GM11168 (cell line): ENCODE data around the gene PDSS2.
"Not testable (repeated sequence)": the region's sequence is repeated elsewhere in the genome, so short reads cannot be mapped to it uniquely, and the experiment has no call there.

Experiments
- in situ Hi-C: fragments of 300-500 bp; cut with MboI; formaldehyde crosslinking; loops from one replicate; pipeline ENCODE4 v1.12.0; 2022; ENCODE audit warnings: low sequenced_read_pairs; ENCODE audit not compliant: unreplicated experiment

PDSS2 gene

DNA sequence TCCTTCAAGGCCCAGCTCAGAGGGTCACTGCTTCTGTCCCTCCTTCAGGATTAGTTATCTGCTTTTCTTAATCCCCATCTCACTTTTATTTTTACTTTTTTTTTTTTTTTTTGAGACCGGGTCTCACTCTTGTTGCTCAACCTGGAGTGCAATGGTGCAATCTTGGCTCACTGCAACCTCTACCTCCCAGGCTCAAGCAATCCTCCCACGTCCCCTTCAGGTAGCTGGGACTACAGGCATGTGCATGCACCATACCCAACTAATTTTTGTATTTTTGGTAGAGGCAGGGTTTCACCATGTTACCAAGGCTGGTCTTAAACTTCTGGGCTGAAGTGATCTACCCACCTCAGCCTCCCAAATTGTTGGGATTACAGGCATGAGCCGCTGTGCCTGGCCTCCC, 16.5 kb upstream of the PDSS2 start:
- in situ Hi-C loops = not testable (repeated sequence)

DNA sequence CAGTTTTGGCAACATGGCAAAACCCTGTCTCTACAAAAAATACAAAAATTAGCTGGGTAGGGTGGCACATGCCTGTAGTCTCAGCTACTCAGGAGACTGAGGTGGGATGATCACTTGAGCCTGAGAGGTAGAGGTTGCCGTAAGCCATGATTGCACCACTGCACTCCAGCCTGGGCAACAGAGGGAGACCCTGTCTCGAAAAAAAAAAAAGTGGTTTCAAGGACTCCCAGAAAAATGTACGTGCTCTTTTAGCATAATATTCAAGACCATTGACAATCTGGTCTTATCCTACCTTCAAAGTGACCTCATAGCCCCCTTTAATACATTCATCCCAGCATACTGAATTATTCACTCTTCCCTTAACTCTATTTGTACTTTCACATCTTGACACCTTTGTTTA, 16.0 kb upstream of the PDSS2 start:
- in situ Hi-C loops = not testable (repeated sequence)

DNA sequence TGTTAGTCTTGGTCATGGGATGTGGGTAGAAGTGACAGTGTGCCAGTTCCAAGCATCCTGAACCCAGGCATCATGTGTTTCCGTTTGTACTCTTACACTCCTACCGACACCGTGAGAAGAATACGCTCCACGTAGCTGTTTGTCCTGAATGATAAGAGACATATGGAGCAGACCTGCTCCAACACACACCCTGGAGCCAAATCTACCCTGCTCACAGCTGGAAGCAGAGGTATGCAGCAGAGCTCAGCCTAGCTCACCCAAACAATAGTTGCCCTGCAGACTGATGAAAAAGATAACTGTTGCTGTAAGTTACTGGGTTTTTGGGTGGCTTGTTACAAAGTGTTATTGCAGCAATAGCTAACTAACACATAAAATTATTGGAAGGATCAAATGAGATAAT, 14.3 kb upstream of the PDSS2 start:
- in situ Hi-C loops = no loop called here

DNA sequence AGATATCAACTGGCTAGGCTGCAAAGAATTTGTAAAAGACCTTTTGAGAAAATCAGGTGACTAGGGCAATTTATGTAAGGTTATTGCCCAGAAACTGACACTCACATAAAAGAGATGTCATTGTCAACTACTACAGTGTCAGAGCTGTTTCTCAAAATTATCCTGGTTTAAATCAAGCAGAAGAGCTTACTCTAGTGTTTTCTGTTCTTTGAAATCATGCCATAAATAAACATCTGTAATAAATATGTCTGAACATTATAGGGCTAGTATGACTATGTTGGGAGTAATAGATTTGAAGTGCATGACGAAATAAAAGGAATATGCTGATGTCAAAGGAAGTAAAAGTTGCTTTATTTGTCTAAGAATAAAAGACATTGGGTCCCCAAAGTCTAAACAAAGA, 11.0 kb upstream of the PDSS2 start:
- in situ Hi-C loops = no loop called here

DNA sequence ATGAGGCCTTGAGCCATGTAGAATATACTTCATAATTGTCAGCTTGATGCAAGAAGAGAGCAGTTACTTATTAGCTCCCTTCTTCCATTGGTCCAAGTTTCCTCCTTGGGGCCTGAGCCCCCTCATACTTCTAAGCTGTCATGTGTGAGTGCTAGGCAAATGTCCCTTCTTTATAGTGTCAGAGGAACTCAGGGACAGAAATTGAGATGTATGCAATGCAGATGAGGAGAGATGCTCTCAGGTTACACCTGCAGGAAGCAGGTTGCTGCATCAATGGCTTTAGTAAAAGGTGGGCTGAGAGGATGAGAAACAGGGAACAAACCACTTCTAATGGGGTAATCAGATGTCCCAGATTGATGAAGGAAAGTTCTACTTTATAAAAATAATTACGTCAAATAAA, 6.7 kb upstream of the PDSS2 start:
- in situ Hi-C loops = no loop called here

DNA sequence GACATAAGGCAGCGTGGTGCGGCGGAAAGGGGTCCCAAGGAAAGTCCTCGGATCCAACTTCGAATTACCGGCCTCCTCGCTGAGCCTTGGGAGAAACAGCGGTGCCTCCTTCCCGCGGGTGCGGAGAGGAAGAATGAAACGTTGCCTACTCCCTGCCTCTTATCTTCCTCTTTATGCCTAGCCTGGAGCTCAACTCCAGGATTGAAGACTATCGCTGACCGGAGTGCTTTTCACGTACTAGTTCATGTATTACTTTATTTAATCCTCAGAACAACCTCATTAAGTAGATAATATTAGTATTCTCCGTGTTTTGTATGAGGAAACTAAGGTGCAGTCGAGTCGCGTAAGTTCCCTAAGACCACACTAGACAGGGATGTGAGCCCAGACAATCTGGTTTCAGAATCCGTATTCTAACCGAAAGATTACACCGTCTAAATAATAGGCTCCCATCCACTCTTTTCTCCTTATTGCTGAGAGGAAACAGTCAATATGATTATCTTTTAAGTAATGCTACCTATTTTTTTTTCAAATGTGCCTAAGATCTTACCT, 793 bp upstream of the PDSS2 start:
- in situ Hi-C loops = no loop called here

DNA sequence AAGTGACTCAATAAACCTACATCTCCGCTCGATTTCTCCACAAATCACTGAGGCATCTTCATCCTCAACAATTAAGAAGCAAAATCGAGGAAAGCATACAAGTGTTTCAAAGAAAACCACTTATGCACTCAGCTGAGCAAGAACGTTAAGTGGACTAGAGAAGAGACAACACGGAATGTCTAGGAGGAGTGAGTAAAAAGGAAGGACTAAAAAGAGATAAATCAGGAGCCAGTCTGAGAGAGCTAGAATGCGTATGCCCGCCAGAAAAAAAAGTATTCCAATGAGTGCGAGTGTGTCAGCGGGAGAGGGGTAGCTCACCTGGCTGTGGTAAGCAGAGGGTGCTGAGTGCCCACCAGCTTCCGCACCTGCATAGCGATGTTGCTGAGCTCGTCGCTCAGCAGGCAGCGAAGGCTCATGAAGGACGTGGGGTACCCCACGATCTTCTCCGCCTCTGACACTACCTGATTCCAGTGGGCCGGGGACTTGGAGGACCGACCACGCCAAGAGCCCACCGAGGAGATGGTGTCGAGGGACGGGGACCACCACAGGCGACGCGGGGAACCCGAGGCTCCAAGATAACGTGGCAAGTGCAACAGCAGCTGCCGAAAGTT, 587 bp downstream of the PDSS2 start:
- in situ Hi-C loops = loop anchor here (10.0 kb wide), 1 partner anchor 144 kb away; no protein-coding TSS in a partner anchor

DNA sequence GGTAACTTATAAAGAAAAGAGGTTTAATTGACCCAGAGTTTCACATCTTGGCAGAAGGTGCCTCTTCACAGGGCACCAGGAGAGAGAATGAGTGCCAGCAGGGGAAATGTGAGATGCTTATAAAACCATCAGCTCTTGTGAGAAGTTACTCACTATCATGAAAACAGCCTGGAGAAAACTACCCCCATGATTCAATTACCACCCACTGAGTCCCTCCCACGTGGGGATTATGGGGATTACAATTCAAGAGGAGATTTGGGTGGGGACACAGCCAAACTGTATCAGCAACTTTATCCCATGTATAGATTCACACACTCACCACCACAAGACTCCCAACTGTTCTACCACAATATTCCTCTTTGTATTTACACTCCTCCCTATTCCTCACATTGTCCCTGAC, 10.6 kb downstream of the PDSS2 start:
- in situ Hi-C loops = no loop called here

DNA sequence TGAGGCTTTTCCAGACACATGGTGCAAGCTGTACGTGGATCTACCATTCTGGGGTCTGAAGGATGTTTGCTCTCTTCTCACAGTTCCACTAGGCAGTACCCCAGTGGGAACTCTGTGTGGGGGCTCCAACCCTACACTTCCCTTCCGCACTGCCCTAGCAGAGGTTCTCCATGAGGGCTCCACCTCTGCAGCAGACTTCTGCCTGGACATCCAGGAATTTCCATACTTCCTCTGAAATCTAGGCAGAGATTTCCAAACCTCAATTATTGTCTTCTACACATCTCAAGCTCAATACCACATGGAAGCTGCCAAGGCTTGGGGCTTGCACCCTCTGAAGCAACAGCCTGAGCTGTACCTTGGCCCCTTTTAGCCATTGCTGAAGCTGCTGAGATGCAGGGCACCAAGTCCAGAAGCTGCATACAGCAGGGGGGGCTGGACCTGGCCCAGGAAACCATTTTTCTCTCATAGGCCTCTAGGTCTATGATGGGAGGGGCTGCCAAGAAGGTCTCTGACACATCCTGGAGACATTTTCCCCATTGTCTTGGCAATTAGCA, 11.6 kb downstream of the PDSS2 start:
- in situ Hi-C loops = no loop called here

DNA sequence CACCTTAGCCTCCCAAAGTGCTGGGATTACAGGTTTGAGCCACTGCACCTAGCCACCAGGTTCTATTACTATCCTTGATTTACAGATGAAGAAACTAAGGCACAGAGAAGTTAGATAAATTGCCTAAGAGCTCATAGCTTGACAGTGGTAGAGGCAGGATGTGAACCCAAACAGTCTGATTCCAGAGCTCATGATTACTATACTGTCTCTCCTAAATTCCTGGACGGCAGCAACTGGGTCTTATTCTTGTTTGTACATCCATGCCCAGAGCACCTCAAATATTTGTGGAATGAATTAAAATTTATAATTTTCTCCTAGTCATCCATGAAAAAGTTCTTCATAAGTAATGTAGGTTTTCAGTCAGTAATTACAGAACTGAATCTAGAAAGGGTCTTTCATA, 15.1 kb downstream of the PDSS2 start:
- in situ Hi-C loops = no loop called here

DNA sequence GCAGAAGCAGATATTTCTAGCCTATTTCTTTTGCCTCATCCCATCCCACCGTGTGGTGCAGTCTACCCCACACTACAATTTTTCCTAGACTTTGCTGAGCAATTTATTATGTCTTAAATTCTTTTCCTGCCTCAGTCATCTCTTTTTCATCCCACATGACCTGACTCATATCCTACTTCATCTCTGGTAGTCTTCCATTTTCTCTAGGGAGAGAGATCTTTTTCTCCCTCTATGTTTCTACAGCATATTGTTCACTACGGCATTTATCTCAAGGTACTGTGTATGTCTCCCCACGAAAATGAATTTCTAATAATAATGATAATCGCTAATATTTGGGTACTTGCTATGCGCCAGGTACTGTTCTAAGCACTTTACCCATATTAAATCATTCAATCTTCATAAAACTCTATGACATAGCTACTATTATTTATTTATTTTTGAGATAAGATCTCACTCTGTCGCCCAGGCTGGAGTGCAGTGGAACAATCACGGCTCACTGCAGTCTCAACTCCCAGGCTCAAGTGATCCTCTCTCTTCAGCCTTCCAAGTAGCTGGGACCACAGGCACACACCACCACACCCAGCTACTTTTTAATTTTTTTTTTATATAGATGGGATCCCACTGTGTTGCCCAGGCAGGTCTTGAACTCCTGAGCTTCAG, 15.6 kb downstream of the PDSS2 start:
- in situ Hi-C loops = no loop called here

DNA sequence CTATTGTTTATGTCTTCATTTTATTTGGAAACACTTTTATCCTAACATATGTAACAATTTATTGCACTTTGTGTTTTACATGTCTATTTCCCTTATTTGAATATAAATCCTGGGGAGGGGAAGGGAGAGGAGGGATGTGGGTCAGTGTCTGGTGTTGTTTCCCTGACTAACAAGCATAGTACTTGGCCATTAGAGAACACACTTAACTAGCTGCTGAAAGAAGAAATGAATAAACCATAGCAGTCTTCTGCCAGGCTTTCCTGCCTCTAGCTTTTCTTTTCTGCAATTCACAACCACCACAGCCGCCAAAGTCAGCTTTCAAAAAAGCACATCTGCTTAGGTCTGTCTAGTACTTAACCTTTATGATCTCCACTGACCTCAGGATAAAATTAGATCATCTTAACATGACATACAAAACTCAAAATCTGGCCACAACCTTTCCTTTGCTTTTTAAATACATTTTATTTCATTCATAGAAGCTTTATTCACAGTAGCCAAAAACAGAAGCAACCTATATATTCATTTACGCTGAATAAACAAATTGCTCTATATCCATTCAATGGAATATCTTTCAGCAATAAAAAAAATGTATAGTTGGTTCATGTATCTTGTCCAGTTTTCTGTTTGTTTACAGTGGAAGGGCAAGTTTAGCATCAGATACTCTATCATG, 16.3 kb downstream of the PDSS2 start:
- in situ Hi-C loops = no loop called here

DNA sequence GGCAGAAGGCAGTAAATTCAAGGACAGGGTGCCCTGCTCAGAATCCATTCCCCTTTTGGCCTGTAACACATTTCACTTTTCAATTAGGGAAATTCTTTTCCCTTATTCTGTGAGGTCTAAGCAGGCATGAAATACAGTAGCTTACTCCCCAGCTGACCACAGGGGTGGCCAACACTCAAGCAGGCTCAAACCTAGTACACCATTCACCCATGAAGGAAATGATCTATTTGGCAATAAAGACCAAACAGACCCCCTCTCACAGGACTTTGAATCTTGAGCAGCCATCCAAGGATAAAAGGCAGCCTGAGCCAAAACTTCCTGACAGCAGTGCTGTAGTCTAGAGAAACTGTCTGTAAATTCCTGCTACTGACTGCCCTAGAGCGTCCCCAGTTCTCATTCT, 17.7 kb downstream of the PDSS2 start:
- in situ Hi-C loops = no loop called here

DNA sequence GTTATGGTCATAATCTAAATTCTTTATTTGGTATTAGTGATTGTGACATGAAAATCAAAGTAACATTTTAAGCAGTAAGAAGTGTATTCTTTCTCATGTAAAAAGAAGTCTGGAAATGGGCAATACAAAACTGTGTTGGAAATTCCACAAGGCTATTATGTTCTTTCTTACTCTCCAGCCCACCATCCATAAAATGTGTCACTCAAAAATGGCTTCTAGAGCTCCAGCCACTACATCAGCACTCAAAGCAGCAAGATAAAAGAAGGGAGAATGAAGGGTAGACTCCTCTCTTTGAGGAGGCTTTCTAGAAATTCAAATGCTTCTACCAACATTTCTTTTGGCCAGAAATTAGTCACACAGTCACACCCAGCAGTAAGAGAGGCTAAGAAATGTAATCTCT, 18.4 kb downstream of the PDSS2 start:
- in situ Hi-C loops = no loop called here

DNA sequence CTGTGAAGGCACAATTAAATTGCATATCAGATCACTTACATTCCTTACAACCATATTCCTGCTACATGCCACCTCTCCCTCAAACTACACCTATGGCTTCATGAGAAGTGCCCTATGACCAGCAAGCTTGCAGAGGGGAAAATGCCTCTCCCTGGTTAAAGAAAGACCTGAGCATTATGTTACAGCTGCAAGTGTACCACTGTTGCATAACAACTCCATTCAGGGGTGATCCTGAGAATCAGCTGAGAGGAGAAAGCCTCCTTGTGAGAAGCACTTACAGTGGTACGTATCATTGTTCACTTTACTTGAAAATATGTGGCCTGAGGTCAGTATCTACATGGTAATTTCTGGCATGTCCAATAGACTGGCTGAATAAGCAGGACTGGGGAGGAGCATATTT, 20.0 kb downstream of the PDSS2 start:
- in situ Hi-C loops = no loop called here

DNA sequence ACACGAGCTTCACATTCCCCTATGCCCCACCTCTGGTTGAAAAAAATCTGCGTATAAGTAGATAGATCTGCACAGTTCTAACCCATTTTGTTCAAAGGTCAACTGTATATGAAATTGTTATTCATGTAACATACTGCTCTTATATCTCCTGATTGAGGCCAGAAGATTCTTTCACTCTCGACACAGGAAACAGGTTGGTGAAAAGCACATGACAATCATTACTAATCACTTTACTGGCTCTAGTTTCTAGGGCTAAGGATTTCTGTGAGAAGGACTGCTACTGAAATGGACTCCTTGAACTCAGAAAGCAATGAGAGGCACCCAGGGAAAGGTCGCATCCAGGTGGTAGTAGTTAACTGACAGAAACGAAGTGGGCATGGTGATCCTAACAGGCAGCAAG, 21.7 kb downstream of the PDSS2 start:
- in situ Hi-C loops = no loop called here

DNA sequence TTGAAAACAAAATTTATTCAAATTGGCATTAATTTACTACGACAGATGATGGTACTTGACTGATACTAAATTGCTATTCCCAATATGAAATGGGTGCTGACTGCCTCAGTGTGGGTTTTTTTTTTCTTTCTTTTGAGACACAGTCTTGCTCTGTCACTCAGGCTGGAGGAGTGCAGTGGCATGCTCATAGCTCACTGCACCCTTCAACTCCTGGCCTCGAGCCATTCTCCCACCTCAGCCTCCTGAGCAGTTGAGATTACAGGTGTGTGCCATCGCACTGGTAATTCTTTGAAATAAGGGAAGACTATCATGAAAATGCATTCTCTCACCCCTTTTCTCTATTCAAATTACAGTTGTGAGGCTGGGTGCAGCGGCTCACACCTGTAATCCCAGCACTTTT, 22.5 kb downstream of the PDSS2 start:
- in situ Hi-C loops = no loop called here

DNA sequence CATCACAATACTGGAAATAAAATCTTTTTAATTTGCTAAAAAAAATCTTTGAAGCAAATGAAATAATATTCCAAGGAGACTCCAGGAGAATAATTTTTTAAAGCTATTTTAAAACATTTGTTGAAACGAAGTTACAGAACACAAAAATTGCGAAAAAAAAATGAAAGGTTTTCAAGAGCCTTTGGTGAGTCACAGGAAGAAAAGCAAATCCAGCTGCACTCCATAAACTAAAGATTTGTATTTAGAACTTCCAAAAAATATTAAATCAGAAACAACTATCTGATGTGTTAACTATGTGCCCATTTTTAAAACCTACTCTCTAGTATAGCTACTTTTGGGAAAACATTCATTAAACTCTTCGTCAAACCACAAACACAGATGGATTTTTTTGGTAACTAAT, 23.6 kb downstream of the PDSS2 start:
- in situ Hi-C loops = no loop called here

DNA sequence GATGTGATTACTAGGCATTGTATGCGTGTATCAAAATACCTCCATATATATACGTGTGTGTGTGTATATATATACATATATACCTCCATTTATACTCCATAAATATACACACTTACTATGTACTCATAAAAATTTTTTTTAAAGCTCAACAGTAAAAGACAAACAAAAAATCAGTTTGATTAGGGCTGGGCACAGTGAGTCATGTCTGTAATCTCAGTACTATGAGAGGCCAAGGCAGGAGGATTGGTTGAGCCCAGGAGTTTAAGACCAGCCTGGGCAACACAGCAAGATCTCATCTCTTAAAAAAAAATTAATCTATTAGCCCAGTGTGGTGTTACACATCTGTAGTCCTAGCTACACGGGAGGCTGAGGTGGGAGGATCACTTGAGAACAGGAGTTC, 24.6 kb downstream of the PDSS2 start:
- in situ Hi-C loops = no loop called here

DNA sequence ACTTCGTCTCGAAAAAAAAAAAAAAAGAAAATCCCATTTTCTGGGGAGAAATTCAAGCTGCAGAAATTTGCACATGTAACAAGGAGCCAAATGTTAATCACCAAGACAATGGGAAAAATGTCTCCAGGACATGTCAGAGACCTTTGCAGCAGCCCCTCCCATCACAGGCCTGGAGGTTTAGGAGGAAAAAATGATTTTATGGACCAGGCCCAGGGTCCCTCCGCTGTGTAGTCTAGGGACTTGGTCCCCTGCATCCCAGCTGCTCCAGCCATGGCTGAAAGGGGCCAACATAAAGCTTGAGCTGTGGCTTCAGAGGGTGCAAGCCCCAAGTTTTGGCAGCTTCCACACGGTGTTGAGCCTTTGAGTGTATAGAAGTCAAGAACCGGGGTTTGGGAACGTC, 33.4 kb downstream of the PDSS2 start:
- in situ Hi-C loops = not testable (repeated sequence)

DNA sequence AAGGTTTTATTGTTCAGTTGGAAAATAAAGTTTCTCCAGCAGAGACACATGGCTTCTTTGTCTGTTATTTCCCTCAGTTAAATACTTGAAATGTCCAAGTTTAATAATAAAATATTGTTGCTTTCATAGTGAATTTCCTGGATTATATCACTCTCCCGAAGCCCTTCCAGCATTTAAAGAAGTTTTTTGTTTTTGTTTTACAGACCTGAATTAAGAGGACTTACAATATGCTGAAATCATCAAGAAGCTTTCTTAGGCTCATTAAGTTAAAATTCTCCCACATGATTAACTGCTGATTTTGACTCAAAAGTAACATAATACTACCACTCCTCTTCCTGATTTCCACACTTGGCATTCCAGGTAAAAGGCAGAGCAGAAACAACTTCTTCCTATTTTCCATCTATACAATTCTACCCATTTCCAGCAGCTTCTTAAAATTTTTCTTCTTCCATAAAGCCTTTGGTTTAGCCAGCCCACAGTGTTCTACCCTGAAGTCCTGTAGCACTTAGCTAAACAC, 35.8 kb downstream of the PDSS2 start:
- in situ Hi-C loops = no loop called here
